ENCODE results near the gene SLC12A9. TPM values are rescaled to one million over a fixed set of nuclear protein-coding genes. Genes with fewer than 3 reads are reported as not detected.
A peak's percentile ranks its signal among the peaks of the same experiment; 100 is the strongest.

The SLC12A9 gene
- total RNA-seq, 1 donor from 2014 or later, result 30.5 TPM

- Histone ChIP-seq H4K20me1 (ENCODE audit: insufficient read depth, low read length) (peaks cover 51% of the 10 kb centered on the region), H3K27me3 (ENCODE audit: insufficient read depth, low read length) (no peaks in the 10 kb centered on the region), H3K27ac (ENCODE audit: low read depth, low read length) (no peak overlapping the region), H2AFZ (ENCODE audit: low read depth, low read length) (peak overlapping the region; percentile 44), H3K9me3 (ENCODE audit: insufficient read depth, low read depth, low read length) (no peaks in the 10 kb centered on the region), H3K79me2 (ENCODE audit: insufficient read depth, low read length) (peaks cover 39% of the 10 kb centered on the region), H3K4me3 (ENCODE audit: insufficient read depth, low read depth, low read length) (peak overlapping the region; percentile 80), H3K4me2 (ENCODE audit: low read length) (peak overlapping the region; percentile 93), H3K9ac (ENCODE audit: low read length) (peak overlapping the region; percentile 71), H3K4me1 (ENCODE audit: insufficient read depth, low read length) (peaks cover 17% of the 10 kb centered on the region), H3K36me3 (ENCODE audit: insufficient read depth, low read length) (peaks cover 17% of the 10 kb centered on the region)
- TF ChIP-seq CTCF (IDR thresholded peaks at IDR 0.05; ENCODE audit: insufficient read depth, low read depth, low read length) (no peak), EZH2 (IDR thresholded peaks at IDR 0.05; ENCODE audit: insufficient read depth, low read length) (no peak)
- Mint-ChIP-seq H3K27me3 (ENCODE audit: low read depth, unreplicated experiment) (no peaks in the 10 kb centered on the region), H3K4me1 (ENCODE audit: low read depth, unreplicated experiment) (peaks cover 8% of the 10 kb centered on the region), H3K36me3 (ENCODE audit: low read depth, unreplicated experiment) (peaks cover 11% of the 10 kb centered on the region), H3K4me3 (ENCODE audit: unreplicated experiment) (peak overlapping the region; percentile 94), H3K27ac (ENCODE audit: unreplicated experiment) (no peak overlapping the region), H3K9me3 (ENCODE audit: unreplicated experiment) (no peaks in the 10 kb centered on the region)
- FAIRE-seq, result no peak
- no peak for DNase-seq (ENCODE audit: low read depth)
Measured at GRCh38 chr7:100825215-100825671, 27.3 kb upstream of the SLC12A9 start.

GRCh38 chr7:100825751-100826513, 26.6 kb upstream of the SLC12A9 start:
- peaks cover 17% of the 10 kb centered on the region for H3K4me1 ChIP-seq (ENCODE audit: insufficient read depth, low read length)
- no peak for FAIRE-seq
- peak overlapping the region; percentile 93 for H3K4me2 ChIP-seq (ENCODE audit: low read length)
- Mint-ChIP-seq H3K27ac (ENCODE audit: unreplicated experiment) (peak overlapping the region; percentile 84), H3K9me3 (ENCODE audit: unreplicated experiment) (no peaks in the 10 kb centered on the region), H3K36me3 (ENCODE audit: low read depth, unreplicated experiment) (peaks cover 7% of the 10 kb centered on the region), H3K27me3 (ENCODE audit: low read depth, unreplicated experiment) (no peaks in the 10 kb centered on the region), H3K4me1 (ENCODE audit: low read depth, unreplicated experiment) (peaks cover 8% of the 10 kb centered on the region), H3K4me3 (ENCODE audit: unreplicated experiment) (peak overlapping the region; percentile 94)
- TF ChIP-seq CTCF (IDR thresholded peaks at IDR 0.05; ENCODE audit: insufficient read depth, low read depth, low read length) (peak; percentile 24), EZH2 (IDR thresholded peaks at IDR 0.05; ENCODE audit: insufficient read depth, low read length) (no peak)
- peak; percentile 26 for DNase-seq (ENCODE audit: low read depth)
- H3K36me3 ChIP-seq (ENCODE audit: insufficient read depth, low read length), result peaks cover 11% of the 10 kb centered on the region
- H3K4me3 ChIP-seq (ENCODE audit: insufficient read depth, low read depth, low read length), result peak overlapping the region; percentile 80
- H3K79me2 ChIP-seq (ENCODE audit: insufficient read depth, low read length), result peaks cover 39% of the 10 kb centered on the region
- peak overlapping the region; percentile 71 for H3K9ac ChIP-seq (ENCODE audit: low read length)
- no peaks in the 10 kb centered on the region for H3K9me3 ChIP-seq (ENCODE audit: insufficient read depth, low read depth, low read length)
- peak overlapping the region; percentile 60 for H2AFZ ChIP-seq (ENCODE audit: low read depth, low read length)
- peaks cover 45% of the 10 kb centered on the region for H4K20me1 ChIP-seq (ENCODE audit: insufficient read depth, low read length)
- no peaks in the 10 kb centered on the region for H3K27me3 ChIP-seq (ENCODE audit: insufficient read depth, low read length)
- H3K27ac ChIP-seq (ENCODE audit: low read depth, low read length), result no peak overlapping the region

All from astrocyte (in vitro differentiated cells and primary cell).